ENCODE results near the gene PRKCE.

The PRKCE gene

GRCh38 chr2:45918463-45919159 lies 267.1 kb downstream of the PRKCE start:
- in situ Hi-C loops (cut with HindIII; ENCODE audit: low pct_ligation_motif_present, low pct_unique_long_range_greater_than_20kb, low sequenced_read_pairs): no loop called here
- no peak for DNase-seq

- DNase-seq: no peak
- in situ Hi-C loops (cut with HindIII; ENCODE audit: low pct_ligation_motif_present, low pct_unique_long_range_greater_than_20kb, low sequenced_read_pairs): no loop called here
These were observed 267.7 kb downstream of the PRKCE start for GRCh38 chr2:45919160-45919650.

GRCh38 chr2:45919711-45920111 lies 268.2 kb downstream of the PRKCE start:
- no peak for DNase-seq
- in situ Hi-C loops (cut with HindIII; ENCODE audit: low pct_ligation_motif_present, low pct_unique_long_range_greater_than_20kb, low sequenced_read_pairs): no loop called here

GRCh38 chr2:45921921-45922320 lies 270.4 kb downstream of the PRKCE start:
- no peak for DNase-seq
- in situ Hi-C loops (cut with HindIII; ENCODE audit: low pct_ligation_motif_present, low pct_unique_long_range_greater_than_20kb, low sequenced_read_pairs): no loop called here

- no peak for DNase-seq
- in situ Hi-C loops (cut with HindIII; ENCODE audit: low pct_ligation_motif_present, low pct_unique_long_range_greater_than_20kb, low sequenced_read_pairs): no loop called here
These were observed 271.1 kb downstream of the PRKCE start for GRCh38 chr2:45922577-45922988.

- in situ Hi-C loops (cut with HindIII; ENCODE audit: low pct_ligation_motif_present, low pct_unique_long_range_greater_than_20kb, low sequenced_read_pairs): no loop called here
- DNase-seq: no peak
These were observed 272.2 kb downstream of the PRKCE start for GRCh38 chr2:45923701-45924100.

- in situ Hi-C loops (cut with HindIII; ENCODE audit: low pct_ligation_motif_present, low pct_unique_long_range_greater_than_20kb, low sequenced_read_pairs): loop anchor here (25.0 kb wide), 1 partner anchor 288 kb away; no protein-coding TSS in a partner anchor
- no peak for DNase-seq
These were observed 273.6 kb downstream of the PRKCE start for GRCh38 chr2:45925026-45925425.

GRCh38 chr2:45925636-45926366 lies 274.3 kb downstream of the PRKCE start:
- in situ Hi-C loops (cut with HindIII; ENCODE audit: low pct_ligation_motif_present, low pct_unique_long_range_greater_than_20kb, low sequenced_read_pairs): loop anchor here (25.0 kb wide), 1 partner anchor 288 kb away; no protein-coding TSS in a partner anchor
- DNase-seq: no peak

- no peak for DNase-seq
- in situ Hi-C loops (cut with HindIII; ENCODE audit: low pct_ligation_motif_present, low pct_unique_long_range_greater_than_20kb, low sequenced_read_pairs): loop anchor here (25.0 kb wide), 1 partner anchor 292 kb away; no protein-coding TSS in a partner anchor
These were observed 277.5 kb downstream of the PRKCE start for GRCh38 chr2:45928946-45929345.

GRCh38 chr2:45929674-45930395 lies 278.4 kb downstream of the PRKCE start:
- DNase-seq: no peak
- in situ Hi-C loops (cut with HindIII; ENCODE audit: low pct_ligation_motif_present, low pct_unique_long_range_greater_than_20kb, low sequenced_read_pairs): loop anchor here (25.0 kb wide), 1 partner anchor 293 kb away; no protein-coding TSS in a partner anchor

GRCh38 chr2:45930396-45930792 lies 278.9 kb downstream of the PRKCE start:
- no peak for DNase-seq
- in situ Hi-C loops (cut with HindIII; ENCODE audit: low pct_ligation_motif_present, low pct_unique_long_range_greater_than_20kb, low sequenced_read_pairs): loop anchor here (25.0 kb wide), 1 partner anchor 293 kb away; no protein-coding TSS in a partner anchor

GRCh38 chr2:45932278-45932975 lies 281.0 kb downstream of the PRKCE start:
- in situ Hi-C loops (cut with HindIII; ENCODE audit: low pct_ligation_motif_present, low pct_unique_long_range_greater_than_20kb, low sequenced_read_pairs): loop anchor here (25.0 kb wide), 1 partner anchor 295 kb away; no protein-coding TSS in a partner anchor
- DNase-seq: no peak

- DNase-seq: peak; percentile 97
- in situ Hi-C loops (cut with HindIII; ENCODE audit: low pct_ligation_motif_present, low pct_unique_long_range_greater_than_20kb, low sequenced_read_pairs): loop anchor here (25.0 kb wide), 1 partner anchor 299 kb away; no protein-coding TSS in a partner anchor
These were observed 284.5 kb downstream of the PRKCE start for GRCh38 chr2:45935791-45936622.

- no peak for DNase-seq
- in situ Hi-C loops (cut with HindIII; ENCODE audit: low pct_ligation_motif_present, low pct_unique_long_range_greater_than_20kb, low sequenced_read_pairs): loop anchor here (25.0 kb wide), 1 partner anchor 299 kb away; no protein-coding TSS in a partner anchor
These were observed 285.1 kb downstream of the PRKCE start for GRCh38 chr2:45936623-45936979.

GRCh38 chr2:45937990-45938389 lies 286.5 kb downstream of the PRKCE start:
- no peak for DNase-seq
- in situ Hi-C loops (cut with HindIII; ENCODE audit: low pct_ligation_motif_present, low pct_unique_long_range_greater_than_20kb, low sequenced_read_pairs): loop anchor here (25.0 kb wide), 1 partner anchor 301 kb away; no protein-coding TSS in a partner anchor

GRCh38 chr2:45938649-45939511 lies 287.4 kb downstream of the PRKCE start:
- DNase-seq: peak; percentile 96
- in situ Hi-C loops (cut with HindIII; ENCODE audit: low pct_ligation_motif_present, low pct_unique_long_range_greater_than_20kb, low sequenced_read_pairs): loop anchor here (25.0 kb wide), 1 partner anchor 302 kb away; no protein-coding TSS in a partner anchor
